Measurements from ENCODE around the gene FNDC3B.

DNA sequence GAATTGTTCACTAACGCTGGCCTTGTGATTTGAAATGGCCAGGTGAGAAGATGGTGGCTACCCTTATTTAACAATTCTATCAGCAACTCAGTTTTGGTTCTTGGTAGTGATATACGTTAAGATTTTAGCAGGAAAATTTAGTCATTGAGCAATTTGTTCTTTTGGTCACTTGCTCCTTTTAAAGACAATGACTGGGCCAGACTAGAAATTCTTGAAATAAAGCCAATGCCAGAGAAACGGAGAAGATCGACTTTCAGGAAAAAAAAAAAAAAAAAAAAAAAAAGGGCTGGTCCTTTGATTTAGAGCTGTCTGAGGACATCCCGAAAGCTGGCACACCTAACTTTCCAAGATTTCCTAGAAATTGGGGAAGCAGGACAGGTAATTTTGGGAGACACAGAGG is 178.5 kb downstream of the FNDC3B start:
- TF ChIP-seq POLR3G (IDR thresholded peaks at IDR 0.05; ENCODE audit: extremely low read depth, insufficient read length, insufficient replicate concordance) = no peak
- TF ChIP-seq HNRNPLL (IDR thresholded peaks at IDR 0.05; ENCODE audit: low read depth, low read length, poor library complexity, severe bottlenecking) = no peak
- no peak for TF ChIP-seq RAD21 (CRISPR knock-in tag; conservative IDR thresholded peaks at IDR 0.05 in 1 of 2, IDR thresholded peaks at IDR 0.05 in 1 of 2)
- TF ChIP-seq, protein P1, sequence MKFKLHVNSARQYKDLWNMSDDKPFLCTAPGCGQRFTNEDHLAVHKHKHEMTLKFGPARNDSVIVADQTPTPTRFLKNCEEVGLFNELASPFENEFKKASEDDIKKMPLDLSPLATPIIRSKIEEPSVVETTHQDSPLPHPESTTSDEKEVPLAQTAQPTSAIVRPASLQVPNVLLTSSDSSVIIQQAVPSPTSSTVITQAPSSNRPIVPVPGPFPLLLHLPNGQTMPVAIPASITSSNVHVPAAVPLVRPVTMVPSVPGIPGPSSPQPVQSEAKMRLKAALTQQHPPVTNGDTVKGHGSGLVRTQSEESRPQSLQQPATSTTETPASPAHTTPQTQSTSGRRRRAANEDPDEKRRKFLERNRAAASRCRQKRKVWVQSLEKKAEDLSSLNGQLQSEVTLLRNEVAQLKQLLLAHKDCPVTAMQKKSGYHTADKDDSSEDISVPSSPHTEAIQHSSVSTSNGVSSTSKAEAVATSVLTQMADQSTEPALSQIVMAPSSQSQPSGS (CRISPR knock-in tag; IDR thresholded peaks at IDR 0.05) = no peak
- no peak for TF ChIP-seq HEY1 (CRISPR knock-in tag; IDR thresholded peaks at IDR 0.05; ENCODE audit: borderline replicate concordance)
- no peak for TF ChIP-seq SRF (CRISPR knock-in tag; IDR thresholded peaks at IDR 0.05)
- TF ChIP-seq, protein P2, sequence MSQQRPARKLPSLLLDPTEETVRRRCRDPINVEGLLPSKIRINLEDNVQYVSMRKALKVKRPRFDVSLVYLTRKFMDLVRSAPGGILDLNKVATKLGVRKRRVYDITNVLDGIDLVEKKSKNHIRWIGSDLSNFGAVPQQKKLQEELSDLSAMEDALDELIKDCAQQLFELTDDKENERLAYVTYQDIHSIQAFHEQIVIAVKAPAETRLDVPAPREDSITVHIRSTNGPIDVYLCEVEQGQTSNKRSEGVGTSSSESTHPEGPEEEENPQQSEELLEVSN (IDR thresholded peaks at IDR 0.05; ENCODE audit: borderline replicate concordance in 1 of 2, extremely low read depth in 1 of 2, insufficient read depth in 1 of 2, insufficient read length in 1 of 2, low read depth in 1 of 2, low read length in 1 of 2, poor library complexity in 1 of 2, severe bottlenecking in 1 of 2) = no peak
- no peak for TF ChIP-seq SRSF9 (IDR thresholded peaks at IDR 0.05; ENCODE audit: borderline replicate concordance, low read depth, low read length)
- TF ChIP-seq RFX5 (IDR thresholded peaks at IDR 0.05; ENCODE audit: low read depth, low read length) = no peak
- no peak for TF ChIP-seq ELF4 (CRISPR knock-in tag; IDR thresholded peaks at IDR 0.05)
